Raji (cell line): ENCODE data around the gene EFR3B.

ENCODE experiments used
- POLR2A ChIP-seq: IDR thresholded peaks from 2 replicates; pipeline ENCODE4 v1.6.1; 2011; ENCODE audit warnings: low read depth, low read length, control low read depth; ENCODE audit not compliant: insufficient read depth

Gene EFR3B

GRCh38 chr2:25176541-25177181, 134.8 kb downstream of the EFR3B start:
- no peak for TF ChIP-seq POLR2A

- no peak for TF ChIP-seq POLR2A
These were observed 135.3 kb downstream of the EFR3B start for GRCh38 chr2:25177211-25177611.

GRCh38 chr2:25178976-25179375, 137.1 kb downstream of the EFR3B start:
- no peak for TF ChIP-seq POLR2A

- TF ChIP-seq POLR2A = no peak
These were observed 142.4 kb downstream of the EFR3B start for GRCh38 chr2:25184254-25184653.

GRCh38 chr2:25187729-25188350, 146.0 kb downstream of the EFR3B start:
- TF ChIP-seq POLR2A = no peak

- no peak for TF ChIP-seq POLR2A
These were observed 146.5 kb downstream of the EFR3B start for GRCh38 chr2:25188405-25188804.

- TF ChIP-seq POLR2A = no peak
These were observed 148.7 kb downstream of the EFR3B start for GRCh38 chr2:25190536-25190935.

GRCh38 chr2:25194576-25195122, 152.8 kb downstream of the EFR3B start:
- no peak for TF ChIP-seq POLR2A

- no peak for TF ChIP-seq POLR2A
These were observed 155.7 kb downstream of the EFR3B start for GRCh38 chr2:25197336-25198208.

- no peak for TF ChIP-seq POLR2A
These were observed 156.3 kb downstream of the EFR3B start for GRCh38 chr2:25198209-25198525.

GRCh38 chr2:25198576-25198975, 156.7 kb downstream of the EFR3B start:
- TF ChIP-seq POLR2A = no peak

GRCh38 chr2:25201265-25201664, 159.4 kb downstream of the EFR3B start:
- TF ChIP-seq POLR2A = no peak

GRCh38 chr2:25201794-25202193, 159.9 kb downstream of the EFR3B start:
- no peak for TF ChIP-seq POLR2A

GRCh38 chr2:25202275-25202674, 160.4 kb downstream of the EFR3B start:
- no peak for TF ChIP-seq POLR2A

- no peak for TF ChIP-seq POLR2A
These were observed 162.4 kb downstream of the EFR3B start for GRCh38 chr2:25204190-25204838.
